HepG2 (cell line): ENCODE measurements around the gene MGMT. TPM values are rescaled to one million over a fixed set of nuclear protein-coding genes. Genes with fewer than 3 reads are reported as not detected.

ENCODE experiments used
- ASH2L ChIP-seq: fragments of 300-600, 200-600 bp; sonication (generic); IDR thresholded peaks from 2 replicates; pipeline ENCODE4 v1.7.0; 2017; ENCODE audit warnings: low read depth, mild to moderate bottlenecking, moderate library complexity, mixed read lengths, low read length; ENCODE audit not compliant: insufficient read length
- DMAP1 ChIP-seq: IDR thresholded peaks from 2 replicates; pipeline ENCODE4 v1.6.1; 2016
- ELK4 ChIP-seq: sonication (generic); formaldehyde crosslinking; IDR thresholded peaks from 2 replicates; pipeline ENCODE4 v1.9.0; 2021; ENCODE audit warnings: missing genetic modification reagents, borderline replicate concordance
- ETV6 ChIP-seq: sonication (generic); formaldehyde crosslinking; conservative IDR thresholded peaks from 2 replicates; pipeline ENCODE4 v1.4.0; 2020; ENCODE audit warnings: missing genetic modification reagents
- FOSL2 ChIP-seq: sonication (generic); formaldehyde crosslinking; IDR thresholded peaks from 2 replicates; pipeline ENCODE4 v1.4.0; 2020; ENCODE audit warnings: missing genetic modification reagents
- FOXK2 ChIP-seq: fragments of 450-650 bp; IDR thresholded peaks from 2 replicates; pipeline ENCODE4 v1.6.1; 2016
- HMG20B ChIP-seq: conservative IDR thresholded peaks from 2 replicates; pipeline ENCODE4 v1.6.1; 2016; ENCODE audit warnings: missing genetic modification reagents, missing compliant biosample characterization
- HOXA5 ChIP-seq: sonication (generic); formaldehyde crosslinking; IDR thresholded peaks from 2 replicates; pipeline ENCODE4 v1.4.0; 2020; ENCODE audit warnings: missing genetic modification reagents
- JUND ChIP-seq: sonication (generic); formaldehyde crosslinking; IDR thresholded peaks from 2 replicates; pipeline ENCODE4 v1.8.0; 2022; ENCODE audit warnings: mild to moderate bottlenecking, missing genetic modification reagents
- KMT2A ChIP-seq: sonication (generic); formaldehyde crosslinking; IDR thresholded peaks from 2 replicates; pipeline ENCODE4 v1.4.0; 2020; ENCODE audit warnings: missing genetic modification reagents
- MLXIP ChIP-seq: sonication (generic); formaldehyde crosslinking; IDR thresholded peaks from 2 replicates; pipeline ENCODE4 v1.9.0; 2021; ENCODE audit warnings: missing genetic modification reagents, borderline replicate concordance
- NFAT5 ChIP-seq: sonication (generic); formaldehyde crosslinking; IDR thresholded peaks from 2 replicates; pipeline ENCODE4 v1.4.0; 2020; ENCODE audit warnings: missing genetic modification reagents
- NFYB ChIP-seq: sonication (generic); formaldehyde crosslinking; IDR thresholded peaks from 2 replicates; pipeline ENCODE4 v1.4.0; 2020; ENCODE audit warnings: missing genetic modification reagents
- PHF21A ChIP-seq: sonication (generic); formaldehyde crosslinking; IDR thresholded peaks from 2 replicates; pipeline ENCODE4 v1.5.0; 2020; ENCODE audit warnings: mild to moderate bottlenecking, missing genetic modification reagents
- RAD21 ChIP-seq: fragments of 450-650 bp; formaldehyde crosslinking; IDR thresholded peaks from 2 replicates; pipeline ENCODE4 v1.5.0; 2020; ENCODE audit warnings: mild to moderate bottlenecking
- RFXAP ChIP-seq: sonication (generic); formaldehyde crosslinking; IDR thresholded peaks from 2 replicates; pipeline ENCODE4 v1.4.0; 2020; ENCODE audit warnings: missing genetic modification reagents, borderline replicate concordance
- SMYD3 ChIP-seq: sonication (generic); formaldehyde crosslinking; IDR thresholded peaks from 2 replicates; pipeline ENCODE4 v1.8.1; 2023; ENCODE audit warnings: mild to moderate bottlenecking, missing genetic modification reagents
- ZEB1 ChIP-seq: IDR thresholded peaks from 2 replicates; pipeline ENCODE4 v1.6.1; 2012; ENCODE audit warnings: mild to moderate bottlenecking, low read depth, inconsistent platforms; ENCODE audit not compliant: insufficient replicate concordance
- ZNF143 ChIP-seq: sonication (generic); formaldehyde crosslinking; IDR thresholded peaks from 2 replicates; pipeline ENCODE4 v1.4.0; 2020; ENCODE audit warnings: missing genetic modification reagents
- ZNF441 ChIP-seq: sonication (generic); formaldehyde crosslinking; IDR thresholded peaks from 2 replicates; pipeline ENCODE4 v1.7.0; 2021; ENCODE audit warnings: missing genetic modification reagents, borderline replicate concordance
- ZNF451 ChIP-seq: sonication (generic); formaldehyde crosslinking; IDR thresholded peaks from 2 replicates; pipeline ENCODE4 v1.5.0; 2020; ENCODE audit warnings: mild to moderate bottlenecking, missing genetic modification reagents
- ZNF543 ChIP-seq: sonication (generic); formaldehyde crosslinking; IDR thresholded peaks from 2 replicates; pipeline ENCODE4 v1.4.0; 2020; ENCODE audit warnings: mild to moderate bottlenecking, missing genetic modification reagents
- ZNF557 ChIP-seq: sonication (generic); formaldehyde crosslinking; IDR thresholded peaks from 2 replicates; pipeline ENCODE4 v1.4.0; 2020; ENCODE audit warnings: missing genetic modification reagents
- ZSCAN21 ChIP-seq: sonication (generic); formaldehyde crosslinking; IDR thresholded peaks from 2 replicates; pipeline ENCODE4 v1.8.0; 2022; ENCODE audit warnings: mild to moderate bottlenecking, missing genetic modification reagents, moderate library complexity, borderline replicate concordance
- ZSCAN9 ChIP-seq: IDR thresholded peaks from 2 replicates; pipeline ENCODE4 v1.6.1; 2016; ENCODE audit warnings: borderline replicate concordance
- polyA plus RNA-seq, 8 experiments: library from polyadenylated mRNA; depleted of rRNA in 3 of 8; stranded (reverse) in 7 of 8; unstranded in 1 of 8; fragments of >200 nt; fragmentation: Illumina TruSeq in 4 of 8; extraction: Trizol in 4 of 8; gene quantifications; 2 replicates each; pipeline versions ENCODE4 v1.2.1 to v1.2.3, GENCODE V29; 2011 to 2016; ENCODE audit warnings: low read depth in 4 of 8, missing spikeins in 1 of 8, mixed read lengths in 1 of 8; ENCODE audit not compliant: insufficient read depth in 1 of 8
- total RNA-seq, 5 experiments: library from RNA; depleted of rRNA; stranded (reverse); fragments of >200 nt; fragmentation: Illumina TruSeq; extraction: Trizol; gene quantifications; 2 replicates each; pipeline ENCODE4 v1.2.3, GENCODE V29; 2016; ENCODE audit warnings: low read depth in 1 of 5

MGMT gene
- total and polyA plus RNA-seq, 2 of the 13 experiments (the other 11 are each of a cell fraction or from before 2014, with no cell fraction given), result 12.0 to 19.5 TPM

- TF ChIP-seq ZEB1 (peak; percentile 92), ZNF543 (CRISPR knock-in tag) (no peak), PHF21A (no peak), RFXAP (no peak), MLXIP (CRISPR knock-in tag) (no peak), ASH2L (no peak), FOSL2 (CRISPR knock-in tag) (peak; percentile 76), KMT2A (CRISPR knock-in tag) (no peak), RAD21 (no peak), ZSCAN9 (CRISPR knock-in tag) (no peak), FOXK2 (peak; percentile 56; the same call in 1 of the 2 replicates), ZNF143 (CRISPR knock-in tag) (no peak), ZNF441 (CRISPR knock-in tag) (peak; percentile 56), ZNF557 (CRISPR knock-in tag) (no peak), ZNF451 (CRISPR knock-in tag) (no peak), HMG20B (CRISPR knock-in tag) (no peak), ELK4 (CRISPR knock-in tag) (no peak), JUND (CRISPR knock-in tag) (no peak), DMAP1 (CRISPR knock-in tag) (0 out of 2 replicates have a peak, but pooled peaks have one; percentile 33), HOXA5 (CRISPR knock-in tag) (no peak), ETV6 (CRISPR knock-in tag) (no peak), ZSCAN21 (0 out of 2 replicates have a peak, but pooled peaks have one; percentile 27), NFYB (no peak), NFAT5 (no peak), SMYD3 (no peak)
Observed at GRCh38 chr10:129462257-129462795, 4.7 kb upstream of the MGMT start (continued).
